Mucosa of descending colon (tissue), 3 donors: ENCODE measurements around the gene CAPZB. TPM values are rescaled to one million over a fixed set of nuclear protein-coding genes. Genes with fewer than 3 reads are reported as not detected.

ENCODE experiments used
- ATAC-seq: fragments of 200-7000 bp; cut with Tn5 transposase; one replicate; pipeline ENCODE4 v1.9.1; 2020; ENCODE audit warnings: mild to moderate bottlenecking, moderate library complexity
- DNase-seq, 3 donors: peaks; one replicate each; pipeline ENCODE4 v3.0.0-alpha.2; 2020
- H3K36me3 ChIP-seq: fragments of 200-600 bp; one replicate; pipeline ENCODE4 v1.8.0; 2021; ENCODE audit warnings: low read depth, mild to moderate bottlenecking
- H3K4me1 ChIP-seq: fragments of 200-600 bp; one replicate; pipeline ENCODE4 v1.8.0; 2021; ENCODE audit warnings: low read depth, mild to moderate bottlenecking
- H3K4me3 ChIP-seq: fragments of 200-600 bp; one replicate; pipeline ENCODE4 v1.8.0; 2021; ENCODE audit warnings: mild to moderate bottlenecking
- H3K9me3 ChIP-seq: fragments of 200-600 bp; one replicate; pipeline ENCODE4 v1.8.0; 2021; ENCODE audit warnings: mild to moderate bottlenecking
- intact Hi-C, 2 donors: fragments of 100-400 bp; cut with DNase I in 1 of 2; cut with micrococcal nuclease in 1 of 2; formaldehyde crosslinking; loops; one replicate each; pipeline versions ENCODE4 v1.11.0 to v1.11.1; 2022; cut with DNase I, micrococcal nuclease
- total RNA-seq, 3 donors: library from RNA; stranded (reverse); fragmentation: NEBNext Ultra II Directional in 2 of 3; extraction: Animal tissue kit (Norgen Biotek cat#: 25700) in 2 of 3; gene quantifications; one replicate each; pipeline versions ENCODE4 v1.2.1 to v1.2.4, GENCODE V29; 2021 to 2023
- TF ChIP-seq, protein P1 (sequence below): fragments of 200-600 bp; IDR thresholded peaks from one replicate; pipeline ENCODE4 v1.8.0; 2022; ENCODE audit warnings: antibody characterized with exemption, mild to moderate bottlenecking
- donor health status: DM: no; HTN: no; CAD: no; lungs with moderate emphysema.
- donor health status: DM: no; HTN: no; CAD: no.
- donor health status: DM: no; HTN: yes; CAD: no.

CAPZB gene
- total RNA-seq, 3 donors from 2014 or later, result 346 to 393 (median 381) TPM

DNA sequence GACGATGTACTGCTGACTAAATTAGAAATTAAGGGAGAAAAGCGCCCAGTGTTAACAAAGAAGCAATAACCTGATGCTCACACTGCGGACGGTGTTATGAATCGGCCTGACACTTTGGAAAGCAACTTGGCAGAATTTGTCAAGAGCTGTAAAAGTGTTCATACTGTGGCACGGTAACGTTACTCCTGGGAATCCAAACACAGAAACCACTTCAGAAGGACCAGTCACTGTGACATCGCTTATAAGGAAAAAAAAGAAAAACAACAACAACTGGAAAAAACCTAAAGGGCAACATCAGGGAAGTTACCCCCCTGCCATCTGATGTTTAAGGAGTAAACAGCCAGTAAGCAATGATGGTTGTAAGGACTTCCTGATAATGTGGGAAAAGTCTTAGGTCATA lies 27.7 kb downstream of the CAPZB start:
- DNase-seq (no peak), ATAC-seq (no peak)
- H3K4me3 ChIP-seq, result no peak overlapping the region
- intact Hi-C loops, result no loop called here
- H3K36me3 ChIP-seq, result no peaks in the 10 kb centered on the region
- H3K4me1 ChIP-seq, result peaks cover 60% of the 10 kb centered on the region
- H3K9me3 ChIP-seq, result no peaks in the 10 kb centered on the region
- TF ChIP-seq, protein P1, sequence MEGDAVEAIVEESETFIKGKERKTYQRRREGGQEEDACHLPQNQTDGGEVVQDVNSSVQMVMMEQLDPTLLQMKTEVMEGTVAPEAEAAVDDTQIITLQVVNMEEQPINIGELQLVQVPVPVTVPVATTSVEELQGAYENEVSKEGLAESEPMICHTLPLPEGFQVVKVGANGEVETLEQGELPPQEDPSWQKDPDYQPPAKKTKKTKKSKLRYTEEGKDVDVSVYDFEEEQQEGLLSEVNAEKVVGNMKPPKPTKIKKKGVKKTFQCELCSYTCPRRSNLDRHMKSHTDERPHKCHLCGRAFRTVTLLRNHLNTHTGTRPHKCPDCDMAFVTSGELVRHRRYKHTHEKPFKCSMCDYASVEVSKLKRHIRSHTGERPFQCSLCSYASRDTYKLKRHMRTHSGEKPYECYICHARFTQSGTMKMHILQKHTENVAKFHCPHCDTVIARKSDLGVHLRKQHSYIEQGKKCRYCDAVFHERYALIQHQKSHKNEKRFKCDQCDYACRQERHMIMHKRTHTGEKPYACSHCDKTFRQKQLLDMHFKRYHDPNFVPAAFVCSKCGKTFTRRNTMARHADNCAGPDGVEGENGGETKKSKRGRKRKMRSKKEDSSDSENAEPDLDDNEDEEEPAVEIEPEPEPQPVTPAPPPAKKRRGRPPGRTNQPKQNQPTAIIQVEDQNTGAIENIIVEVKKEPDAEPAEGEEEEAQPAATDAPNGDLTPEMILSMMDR, result no peak

DNA sequence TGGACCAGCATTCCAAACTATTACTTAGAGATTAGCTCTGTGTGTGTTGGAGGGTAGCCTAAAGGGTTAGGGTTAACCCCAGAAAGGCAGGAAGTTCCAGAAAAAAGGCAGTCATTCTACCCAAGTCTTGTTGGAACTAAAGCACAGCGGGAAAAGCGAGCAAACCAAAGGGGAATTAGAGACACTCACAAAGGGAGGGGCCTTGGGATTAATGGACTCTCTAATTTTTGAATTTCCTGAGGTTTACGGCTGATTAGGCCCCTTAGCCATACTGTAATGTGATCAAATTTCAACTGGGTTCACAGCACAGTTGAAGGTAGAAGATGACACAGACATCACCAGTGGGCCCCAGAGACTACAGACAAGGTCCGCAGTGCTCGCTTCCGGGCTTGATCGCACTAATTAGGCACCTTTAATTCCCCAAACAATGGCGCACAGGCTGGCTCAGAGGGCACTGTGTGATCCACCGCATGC lies 28.3 kb downstream of the CAPZB start:
- intact Hi-C loops, result no loop called here
- Histone ChIP-seq H3K9me3 (no peaks in the 10 kb centered on the region), H3K4me1 (peaks cover 63% of the 10 kb centered on the region), H3K4me3 (no peak overlapping the region), H3K36me3 (no peaks in the 10 kb centered on the region)
- TF ChIP-seq, protein P1, result no peak
- DNase-seq (no peak), ATAC-seq (no peak)

DNA sequence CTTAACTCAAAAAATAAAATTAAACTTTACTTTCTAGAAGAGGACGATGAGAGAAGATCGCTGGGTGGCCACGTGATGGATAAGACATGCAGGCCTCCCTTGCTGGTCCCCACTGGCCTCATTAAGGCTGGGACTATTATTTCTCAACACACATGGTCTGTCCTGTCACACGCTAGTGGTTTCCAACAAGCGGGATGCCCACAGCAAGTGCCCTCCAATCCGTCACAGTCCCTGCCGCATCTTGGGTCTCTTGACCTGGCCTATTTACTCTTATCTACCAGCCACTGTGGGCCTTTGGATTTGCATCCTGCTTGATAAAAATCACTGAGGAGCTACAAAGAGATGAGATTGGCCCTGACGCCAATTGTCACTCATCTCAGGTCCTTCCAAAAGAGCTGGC lies 30.0 kb downstream of the CAPZB start:
- Histone ChIP-seq H3K36me3 (no peaks in the 10 kb centered on the region), H3K9me3 (no peaks in the 10 kb centered on the region), H3K4me3 (no peak overlapping the region), H3K4me1 (peaks cover 66% of the 10 kb centered on the region)
- TF ChIP-seq, protein P1, result no peak
- intact Hi-C loops, result no loop called here
- no peak for DNase-seq
- no peak for ATAC-seq

DNA sequence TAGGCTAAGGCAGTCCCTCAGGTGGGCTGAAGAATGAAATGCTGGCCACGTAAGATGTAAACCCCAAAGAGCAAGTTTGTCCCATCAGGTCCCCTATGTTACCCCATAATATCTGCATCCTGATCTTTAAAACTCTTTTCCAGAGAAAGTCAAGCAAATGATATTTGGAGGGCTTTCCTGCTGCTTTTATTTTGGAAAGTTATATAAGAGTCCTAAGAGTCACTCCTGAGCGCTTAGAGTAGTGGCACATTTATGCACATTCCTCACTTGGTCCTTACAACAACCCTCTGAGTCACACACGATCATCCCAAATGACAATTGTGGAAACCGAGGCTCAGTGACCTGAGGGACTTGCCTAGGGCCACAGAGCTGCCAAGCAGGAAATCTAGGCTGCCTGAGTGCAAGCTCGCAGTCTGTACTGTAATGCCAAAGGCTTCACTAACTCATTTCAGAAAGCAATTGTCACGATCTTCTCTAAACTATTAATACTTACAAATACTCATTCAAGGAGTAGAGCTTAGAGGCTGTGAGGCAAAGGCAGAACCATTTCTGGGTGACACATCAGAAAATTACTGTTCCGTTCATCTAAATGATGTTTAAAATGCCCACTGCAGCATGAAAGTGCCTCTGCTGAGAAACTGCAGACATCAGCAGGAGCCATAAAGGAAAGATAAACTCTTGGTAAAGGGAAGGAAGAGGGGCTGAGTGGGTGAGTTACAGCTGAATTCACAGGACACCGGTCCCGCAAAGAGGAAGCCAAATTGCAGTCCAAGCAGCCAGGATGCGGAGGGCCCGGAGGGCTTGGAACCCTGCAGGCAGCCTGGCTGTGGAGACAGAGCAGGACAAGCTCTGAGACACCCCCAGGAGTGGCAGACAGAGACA lies 30.8 kb downstream of the CAPZB start:
- intact Hi-C loops, result no loop called here
- no peak for ATAC-seq
- peaks cover 61% of the 10 kb centered on the region for H3K4me1 ChIP-seq

DNA sequence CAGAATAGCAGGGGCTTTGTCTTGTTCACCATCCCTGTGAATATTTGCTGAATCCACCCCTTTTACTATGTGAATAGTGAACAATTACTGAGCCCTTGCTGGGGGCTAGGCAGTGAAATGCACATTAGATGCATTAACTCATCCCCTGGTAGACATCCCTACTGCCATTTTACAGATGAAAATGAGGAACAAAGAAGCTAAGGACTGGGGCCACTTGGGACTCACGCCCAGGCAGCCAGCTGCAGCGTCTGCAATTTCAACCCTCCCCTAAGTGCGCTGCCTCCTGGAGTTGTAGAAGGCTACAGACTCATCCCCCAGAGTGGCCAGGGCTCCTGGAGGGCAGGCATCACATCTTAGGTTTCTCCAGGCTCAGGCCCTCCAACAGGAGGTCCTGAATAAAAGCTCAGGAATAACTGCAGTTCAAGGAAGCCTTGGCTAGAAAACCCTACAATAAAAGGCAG lies 31.6 kb downstream of the CAPZB start:
- no peak overlapping the region for H3K4me3 ChIP-seq
- H3K36me3 ChIP-seq, result no peaks in the 10 kb centered on the region
- ATAC-seq (no peak), DNase-seq (no peak)
- TF ChIP-seq, protein P1, result no peak
- H3K4me1 ChIP-seq, result peaks cover 53% of the 10 kb centered on the region
- intact Hi-C loops, result no loop called here
- no peaks in the 10 kb centered on the region for H3K9me3 ChIP-seq

More for the DNA sequence above, 30.8 kb downstream of the CAPZB start:
- TF ChIP-seq, protein P1, result no peak
- no peak for DNase-seq
- Histone ChIP-seq H3K4me3 (no peak overlapping the region), H3K36me3 (no peaks in the 10 kb centered on the region), H3K9me3 (no peaks in the 10 kb centered on the region)
